SKM-1 treated with dmso at 0.1 percent for 144 hours (cell line): ENCODE results near the gene MMP2.

Source experiments
- DNase-seq: peaks from one replicate; lab custom pipeline; 2025; ENCODE audit not compliant: unreplicated experiment; lab: John Stamatoyannopoulos, UW

The MMP2 gene

GRCh38 chr16:55468352-55468990 lies 10.5 kb upstream of the MMP2 start:
- no peak for DNase-seq

GRCh38 chr16:55469821-55470532 lies 9.0 kb upstream of the MMP2 start:
- DNase-seq = no peak

GRCh38 chr16:55470533-55471371 lies 8.2 kb upstream of the MMP2 start:
- DNase-seq = no peak

GRCh38 chr16:55471448-55472097 lies 7.4 kb upstream of the MMP2 start:
- DNase-seq = no peak

GRCh38 chr16:55473587-55473986 lies 5.4 kb upstream of the MMP2 start:
- DNase-seq = no peak

- DNase-seq = no peak
Observed at GRCh38 chr16:55474821-55475220, 4.2 kb upstream of the MMP2 start.

- no peak for DNase-seq
Observed at GRCh38 chr16:55475919-55476318, 3.1 kb upstream of the MMP2 start.

GRCh38 chr16:55476625-55477533 lies 2.1 kb upstream of the MMP2 start:
- no peak for DNase-seq

- DNase-seq = no peak
Observed at GRCh38 chr16:55477736-55478135, 1.3 kb upstream of the MMP2 start.

GRCh38 chr16:55479430-55480140 lies 587 bp downstream of the MMP2 start:
- DNase-seq = no peak

GRCh38 chr16:55480228-55480655 lies 1.2 kb downstream of the MMP2 start:
- peak; percentile 23 for DNase-seq

- no peak for DNase-seq
Observed at GRCh38 chr16:55481023-55481422, 2.0 kb downstream of the MMP2 start.

GRCh38 chr16:55482056-55482455 lies 3.1 kb downstream of the MMP2 start:
- DNase-seq = no peak

GRCh38 chr16:55487048-55487803 lies 8.2 kb downstream of the MMP2 start:
- no peak for DNase-seq

- DNase-seq = no peak
Observed at GRCh38 chr16:55488306-55488705, 9.3 kb downstream of the MMP2 start.

GRCh38 chr16:55489119-55489955 lies 10.3 kb downstream of the MMP2 start:
- DNase-seq = no peak

- no peak for DNase-seq
Observed at GRCh38 chr16:55489956-55490265, 10.9 kb downstream of the MMP2 start.

GRCh38 chr16:55490301-55490700 lies 11.3 kb downstream of the MMP2 start:
- DNase-seq = no peak
